Suprapubic skin (tissue), 3 donors: ENCODE results near the gene UVRAG.

ENCODE experiments used
- CTCF ChIP-seq, 2 donors: fragments of 200-600 bp in 1 of 2; fragments of 450-650 bp in 1 of 2; sonication (generic) in 1 of 2; IDR thresholded peaks; one replicate each; pipeline ENCODE4 v1.5.1; 2016 to 2019; ENCODE audit warnings: antibody characterized with exemption in 2 of 2, mild to moderate bottlenecking in 1 of 2, moderate library complexity in 1 of 2
- EP300 ChIP-seq: sonication (generic); formaldehyde crosslinking; IDR thresholded peaks from one replicate; pipeline ENCODE4 v1.6.1; 2017; ENCODE audit warnings: antibody characterized with exemption
- POLR2A ChIP-seq, 2 donors: fragments of 450-650 bp; IDR thresholded peaks; one replicate each; pipeline ENCODE4 v1.6.1; 2017; ENCODE audit warnings: antibody characterized with exemption in 2 of 2, mild to moderate bottlenecking in 2 of 2, moderate library complexity in 2 of 2

- no peak for TF ChIP-seq CTCF (IDR thresholded peaks at IDR 0.05)
- TF ChIP-seq EP300 = no peak
- no peak for TF ChIP-seq POLR2A (IDR thresholded peaks at IDR 0.05)
Observed at GRCh38 chr11:75786101-75786736, 28.8 kb upstream of the UVRAG start.
